MM.1S (cell line): ENCODE measurements around the gene SLC45A1.

ENCODE experiments used
- CTCF ChIP-seq: fragments of 300-600 bp; sonication (generic); IDR thresholded peaks from 2 replicates; pipeline ENCODE4 v1.5.1; 2016; ENCODE audit warnings: antibody characterized with exemption, low read length, mixed read lengths
- EZH2 ChIP-seq: fragments of 300-600 bp; sonication (generic); optimal IDR thresholded peaks from 2 replicates; pipeline ENCODE3; 2017; ENCODE audit warnings: low read depth, mild to moderate bottlenecking, antibody characterized with exemption, low read length, mixed read lengths

- TF ChIP-seq CTCF (no peak), EZH2 (no peak)
Observed at GRCh38 chr1:8329439-8329838, 11.5 kb downstream of the SLC45A1 start.
